CMK (cell line): ENCODE results near the gene GRIP1.

Experiments used
- DNase-seq: peaks from one replicate; pipeline ENCODE4 v3.0.0-alpha.2; 2010; ENCODE audit warnings: low read depth

Gene GRIP1

DNA sequence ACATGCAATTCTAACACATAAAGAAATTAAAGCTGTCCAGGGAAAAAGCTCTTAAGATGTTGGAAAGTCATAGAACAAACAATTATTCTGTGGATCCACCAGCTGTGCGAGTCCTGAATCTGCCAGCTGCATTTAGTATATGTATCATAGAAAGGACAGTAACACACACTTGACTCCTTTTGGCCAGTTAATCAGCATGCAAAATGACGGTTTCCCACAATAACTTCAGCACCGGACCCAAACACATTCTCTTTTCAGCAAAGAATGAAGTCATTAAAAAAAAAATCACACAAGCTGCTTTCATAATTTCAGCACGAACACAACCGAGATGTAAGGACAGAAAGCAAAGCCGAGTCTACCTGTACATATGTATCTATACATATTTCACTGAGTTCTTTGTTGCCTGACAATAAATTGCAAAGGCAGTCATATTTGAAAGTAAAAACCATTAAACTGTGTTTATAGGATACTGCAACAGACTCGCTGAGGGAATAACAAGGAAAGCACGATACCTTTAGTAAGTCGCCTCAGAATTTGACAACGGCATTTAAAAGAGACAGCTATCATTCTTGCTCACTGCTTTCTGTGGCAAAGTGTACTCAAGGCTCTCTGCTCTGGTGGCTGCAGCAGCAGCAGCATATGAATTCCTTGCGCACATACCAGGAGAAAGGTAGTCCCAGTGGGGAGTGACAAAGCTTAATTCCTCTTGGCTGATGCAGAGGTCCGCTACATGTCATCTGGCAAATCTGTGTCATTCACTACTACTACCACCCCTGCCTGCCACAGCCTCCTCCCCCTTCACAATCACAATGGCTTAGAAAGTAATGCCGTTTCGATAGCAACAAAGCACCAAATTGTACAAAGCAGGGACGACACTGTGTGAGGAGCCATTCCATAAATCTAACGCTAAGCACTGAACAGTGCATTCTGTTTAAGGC lies at the start of gene GRIP1:
Gene GRIP1, minus strand, starts transcription at position 739 of the 938 bp plus-strand sequence. Its CDS starts 172 bp downstream, at position 567.
- no peak for DNase-seq

DNA sequence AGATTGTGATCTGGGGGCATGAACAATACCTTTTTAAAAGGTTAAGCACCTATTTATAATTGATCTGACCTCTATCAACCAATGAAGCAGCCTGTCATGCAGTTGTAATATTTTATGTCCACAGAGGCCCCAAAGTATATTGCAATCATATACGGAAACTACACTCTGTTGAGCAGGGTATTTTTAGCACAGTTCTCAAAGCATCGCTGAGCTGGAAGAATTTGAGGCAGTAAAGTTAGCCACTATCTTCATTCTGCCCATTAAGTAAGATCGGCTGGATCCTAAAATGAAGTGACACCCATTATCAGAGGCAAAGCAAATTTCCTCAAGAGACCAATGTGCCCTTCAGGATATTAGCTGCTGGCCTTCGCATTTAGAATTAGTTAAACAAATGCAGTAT lies 47.7 kb upstream of the GRIP1 start:
- DNase-seq: no peak

GRCh38 chr12:66725031-66725430 lies 46.2 kb upstream of the GRIP1 start:
- no peak for DNase-seq

- DNase-seq: no peak
Observed at GRCh38 chr12:66724616-66725015, 45.7 kb upstream of the GRIP1 start.

GRCh38 chr12:66724026-66724425 lies 45.1 kb upstream of the GRIP1 start:
- no peak for DNase-seq

GRCh38 chr12:66719862-66720261 lies 41.0 kb upstream of the GRIP1 start:
- DNase-seq: no peak

- no peak for DNase-seq
Observed at GRCh38 chr12:66717036-66717673, 38.3 kb upstream of the GRIP1 start.

GRCh38 chr12:66716522-66716921 lies 37.6 kb upstream of the GRIP1 start:
- DNase-seq: no peak

DNA sequence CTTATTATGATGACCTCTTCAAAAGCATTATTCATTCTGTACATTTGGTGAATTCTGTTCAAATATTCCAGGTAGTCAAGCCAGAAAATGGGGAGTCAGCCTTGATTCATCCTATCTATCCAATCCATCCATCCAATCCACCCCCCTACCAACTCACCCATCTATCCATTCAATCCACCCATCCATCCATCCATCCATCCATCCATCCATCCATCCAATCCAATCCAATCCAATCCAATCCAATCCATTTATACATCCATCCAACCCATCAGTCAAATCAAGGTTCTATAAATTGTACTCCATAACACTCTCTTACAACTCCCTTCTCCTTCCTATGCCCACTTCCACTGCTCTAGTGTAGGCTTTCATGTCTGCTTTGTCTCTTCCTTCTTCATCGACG lies 35.8 kb upstream of the GRIP1 start:
- DNase-seq: no peak

DNA sequence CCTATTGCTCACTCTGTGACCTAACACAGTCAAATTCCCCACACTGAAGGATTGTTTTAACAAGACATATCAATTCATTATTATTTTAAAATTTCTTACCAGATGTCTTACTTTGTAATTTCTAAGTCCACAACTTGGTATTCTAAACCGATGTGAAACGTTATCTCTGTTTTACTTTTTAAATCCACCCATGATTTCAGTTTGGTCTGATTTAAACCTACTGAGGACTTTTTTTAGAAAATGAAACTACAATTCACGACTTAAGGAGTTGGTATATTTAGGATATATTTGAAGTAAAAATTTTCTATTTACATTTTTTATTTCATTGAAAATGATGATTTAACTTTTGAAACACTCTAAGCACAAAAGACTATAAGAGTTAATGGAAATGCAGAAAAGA lies 35.1 kb upstream of the GRIP1 start:
- DNase-seq: no peak

GRCh38 chr12:66709893-66710292 lies 31.0 kb upstream of the GRIP1 start:
- DNase-seq: no peak

DNA sequence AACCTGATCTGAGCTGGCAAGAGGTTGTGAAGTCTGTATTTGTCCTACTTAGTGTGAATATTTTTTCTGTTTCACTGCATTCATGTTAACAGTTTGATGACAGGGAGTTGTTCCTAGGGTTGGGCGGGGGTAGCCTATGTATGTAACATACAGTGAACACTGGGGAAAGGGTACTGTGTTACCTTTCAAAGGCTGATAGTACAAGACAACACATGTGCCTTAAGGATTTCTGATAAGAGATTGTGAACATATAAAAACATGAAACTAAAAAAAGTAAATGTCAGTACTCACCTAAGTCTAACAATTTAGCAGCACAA lies 30.5 kb upstream of the GRIP1 start:
- no peak for DNase-seq

GRCh38 chr12:66708704-66709456 lies 30.0 kb upstream of the GRIP1 start:
- no peak for DNase-seq

DNA sequence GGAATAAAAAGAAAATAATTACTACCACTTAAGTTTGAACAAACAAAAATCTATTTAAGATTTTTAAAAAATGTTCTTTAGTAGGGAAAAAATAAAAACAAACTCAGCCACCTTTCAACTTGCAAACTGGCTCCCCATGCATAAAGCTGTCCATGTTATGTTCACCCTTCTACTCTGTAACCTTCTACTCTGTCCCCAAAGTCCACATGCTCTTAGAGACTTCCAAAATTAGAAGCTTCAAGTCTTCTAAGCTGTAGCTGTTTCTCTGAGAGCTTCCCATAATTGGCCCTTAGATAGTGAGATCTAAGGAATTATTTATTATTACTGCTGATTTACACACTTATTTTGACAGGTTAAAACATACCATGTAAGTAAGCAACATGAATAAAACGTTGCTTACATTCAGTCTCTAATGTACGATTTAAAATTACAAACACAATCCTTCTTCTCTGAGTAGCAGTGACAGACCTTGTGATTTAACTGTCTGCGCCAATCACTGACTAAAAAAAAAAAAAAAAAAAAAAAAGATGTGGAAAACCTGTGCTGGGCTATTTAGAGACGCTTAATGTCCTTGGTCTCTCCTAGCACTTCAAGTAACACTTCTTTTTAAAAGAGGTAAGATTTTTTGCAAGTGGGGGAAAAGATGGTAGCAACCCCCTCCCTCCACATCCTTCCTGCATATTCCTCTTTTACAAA lies 28.3 kb upstream of the GRIP1 start:
- no peak for DNase-seq

DNA sequence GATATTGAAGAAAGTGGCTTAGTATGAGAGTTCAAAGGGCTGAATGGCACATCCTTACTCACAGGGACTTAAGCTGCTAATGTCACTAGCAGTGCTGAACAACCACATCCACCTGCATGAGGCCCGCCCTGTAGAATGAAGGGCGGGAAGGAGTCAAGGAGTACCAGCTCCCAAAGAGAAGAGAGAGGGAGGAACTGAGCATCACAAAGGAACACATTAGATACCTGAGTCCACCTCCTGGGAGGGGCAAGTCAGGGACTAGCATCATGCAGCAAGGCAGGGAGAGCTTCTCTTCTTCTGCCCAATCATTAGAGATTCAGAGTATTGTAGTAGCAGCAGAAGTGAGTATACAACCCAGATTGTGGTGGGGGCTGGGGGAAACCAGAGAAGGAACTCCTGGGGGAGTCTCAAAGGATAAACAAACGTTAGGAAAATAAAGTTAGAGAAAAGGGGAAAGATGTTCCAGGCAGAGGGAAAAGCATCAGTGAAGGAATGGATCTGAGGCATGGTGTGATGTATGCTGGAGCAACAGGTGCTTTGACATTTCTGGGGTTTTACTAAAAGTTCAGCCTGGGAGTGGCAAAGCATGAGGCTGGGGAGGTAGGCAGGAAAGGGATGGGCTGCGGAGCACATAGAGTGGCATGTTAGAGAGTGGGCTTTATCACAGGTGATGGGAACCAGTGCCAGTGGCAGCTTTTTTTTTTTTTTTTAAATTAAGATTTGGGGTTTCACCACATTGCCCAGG lies 21.0 kb upstream of the GRIP1 start:
- no peak for DNase-seq

DNA sequence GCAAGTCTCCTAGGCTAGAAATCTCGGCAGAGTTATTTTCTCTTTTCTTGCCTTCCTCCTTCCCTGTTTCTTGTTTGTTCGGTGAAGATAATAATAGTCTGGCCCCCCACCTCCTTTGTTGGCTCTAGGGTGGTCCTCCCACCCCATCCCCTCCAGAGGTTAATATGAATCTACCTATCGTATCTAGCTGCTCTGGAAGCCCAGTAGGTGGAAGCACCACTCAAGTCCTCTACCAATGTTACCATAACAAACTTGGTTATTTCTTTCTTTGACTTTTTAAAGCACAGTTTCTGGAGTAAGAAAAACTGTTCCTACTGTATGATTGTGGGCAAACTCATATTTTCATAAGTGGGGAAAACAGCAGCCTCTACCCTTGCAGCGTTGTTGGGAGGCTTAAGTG lies 19.7 kb upstream of the GRIP1 start:
- DNase-seq: no peak

- DNase-seq: no peak
Observed at GRCh38 chr12:66697404-66697803, 18.5 kb upstream of the GRIP1 start.

GRCh38 chr12:66694666-66695613 lies 16.1 kb upstream of the GRIP1 start:
- DNase-seq: no peak

GRCh38 chr12:66693901-66694513 lies 15.1 kb upstream of the GRIP1 start:
- DNase-seq: peak; percentile 25

DNA sequence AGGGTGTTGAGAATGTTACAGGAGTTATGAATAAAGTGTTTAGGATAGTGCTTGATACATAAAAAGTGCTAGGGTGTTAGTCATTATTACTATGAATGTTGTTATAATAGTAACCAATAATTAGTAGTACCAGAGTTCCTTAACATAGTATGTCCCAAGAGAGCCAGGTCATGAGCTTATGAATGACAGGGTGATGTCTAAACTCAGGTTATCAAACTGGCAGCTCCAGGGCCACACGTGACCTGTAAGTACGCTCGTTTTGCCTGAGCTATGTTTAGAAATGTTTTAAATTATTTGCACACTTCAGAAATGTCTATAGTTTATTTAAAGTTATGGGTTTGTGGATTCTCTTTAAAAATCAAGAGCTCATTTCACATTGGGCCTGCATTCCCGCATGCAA lies 14.1 kb upstream of the GRIP1 start:
- DNase-seq: no peak
